ENCODE results near the gene FHL3.
A peak's percentile ranks its signal among the peaks of the same experiment; 100 is the strongest.

Gene FHL3

DNA sequence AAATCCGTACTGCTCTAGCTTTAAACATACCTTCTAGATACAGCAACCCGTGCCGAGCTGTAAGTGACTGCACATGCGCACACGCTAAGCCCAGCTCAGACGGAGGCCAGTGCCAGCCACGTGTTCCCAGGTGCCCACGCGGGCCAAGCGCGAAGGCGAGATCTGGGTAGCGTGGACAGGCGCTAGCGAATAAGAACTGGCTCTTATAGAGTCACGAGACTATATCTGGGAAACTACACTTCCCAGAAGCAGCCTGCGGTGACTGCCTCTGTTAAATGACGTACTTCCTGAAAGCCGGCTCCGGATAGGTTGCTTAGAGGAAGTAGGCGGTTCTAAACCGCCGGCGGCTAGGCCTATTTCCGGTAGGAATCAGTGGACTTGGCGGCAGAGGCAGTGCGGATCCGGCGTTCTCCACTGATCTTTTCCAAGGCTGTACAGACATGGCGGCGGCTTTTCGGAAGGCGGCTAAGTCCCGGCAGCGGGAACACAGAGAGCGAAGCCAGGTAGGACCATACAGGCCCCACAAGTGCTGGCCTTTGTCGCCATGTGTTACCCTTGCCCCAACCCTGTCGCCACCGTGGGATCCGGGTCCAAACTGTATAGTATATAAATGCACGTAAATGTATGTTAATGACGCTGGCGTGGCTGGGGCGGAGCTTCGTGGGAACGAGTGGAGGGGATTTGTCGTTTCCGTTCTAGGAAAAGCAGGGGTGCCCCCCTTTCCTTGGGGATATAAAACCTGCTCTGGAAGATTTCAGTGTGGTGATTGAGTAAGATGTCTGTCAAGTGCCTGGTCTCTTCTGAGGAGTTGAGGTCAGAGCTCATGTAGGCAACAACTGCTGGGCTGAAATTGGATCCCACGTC lies 7.3 kb upstream of the FHL3 start, which contains the start of gene UTP11:
UTP11 (plus strand) TSS at position 372 of the 864 bp plus-strand sequence; CDS start at position 441, 69 bp downstream.
- Histone ChIP-seq H3K27me3 (replicated peaks) (no peaks in the 10 kb centered on the region), H3K4me3 (ENCODE audit: low read depth, low read length) (peak within 1 kb of the TSS; percentile 92), H3K36me3 (replicated peaks) (peaks cover 12% of the 10 kb centered on the region), H3K27ac (peak within 1 kb of the TSS; percentile 94)
- in situ Hi-C loops (cut with HindIII; ENCODE audit: low pct_ligation_motif_present, low sequenced_read_pairs) = no loop called here
- peak; percentile 99 for DNase-seq
- TF ChIP-seq, protein P1, sequence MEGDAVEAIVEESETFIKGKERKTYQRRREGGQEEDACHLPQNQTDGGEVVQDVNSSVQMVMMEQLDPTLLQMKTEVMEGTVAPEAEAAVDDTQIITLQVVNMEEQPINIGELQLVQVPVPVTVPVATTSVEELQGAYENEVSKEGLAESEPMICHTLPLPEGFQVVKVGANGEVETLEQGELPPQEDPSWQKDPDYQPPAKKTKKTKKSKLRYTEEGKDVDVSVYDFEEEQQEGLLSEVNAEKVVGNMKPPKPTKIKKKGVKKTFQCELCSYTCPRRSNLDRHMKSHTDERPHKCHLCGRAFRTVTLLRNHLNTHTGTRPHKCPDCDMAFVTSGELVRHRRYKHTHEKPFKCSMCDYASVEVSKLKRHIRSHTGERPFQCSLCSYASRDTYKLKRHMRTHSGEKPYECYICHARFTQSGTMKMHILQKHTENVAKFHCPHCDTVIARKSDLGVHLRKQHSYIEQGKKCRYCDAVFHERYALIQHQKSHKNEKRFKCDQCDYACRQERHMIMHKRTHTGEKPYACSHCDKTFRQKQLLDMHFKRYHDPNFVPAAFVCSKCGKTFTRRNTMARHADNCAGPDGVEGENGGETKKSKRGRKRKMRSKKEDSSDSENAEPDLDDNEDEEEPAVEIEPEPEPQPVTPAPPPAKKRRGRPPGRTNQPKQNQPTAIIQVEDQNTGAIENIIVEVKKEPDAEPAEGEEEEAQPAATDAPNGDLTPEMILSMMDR (IDR thresholded peaks at IDR 0.05; ENCODE audit: low read depth, low read length, missing control alignments) = no peak

DNA sequence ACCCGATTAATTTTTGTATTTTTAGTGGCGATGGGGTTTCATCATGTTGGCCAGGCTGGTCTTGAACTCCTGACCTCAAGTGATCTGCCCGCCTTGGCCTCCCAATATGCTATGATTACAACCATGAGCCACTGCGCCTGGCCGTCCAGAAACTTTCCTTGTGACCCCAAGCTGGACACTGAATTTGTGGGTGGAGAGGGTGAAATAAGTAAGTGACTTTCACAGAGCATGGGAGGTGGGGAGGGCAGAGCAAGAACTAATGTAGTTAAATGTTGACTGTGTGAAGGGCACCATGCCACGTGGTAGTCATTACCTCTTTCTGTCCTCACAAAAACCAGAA lies 4.5 kb upstream of the FHL3 start:
- TF ChIP-seq, protein P1 (IDR thresholded peaks at IDR 0.05; ENCODE audit: low read depth, low read length, missing control alignments) = no peak
- in situ Hi-C loops (cut with HindIII; ENCODE audit: low pct_ligation_motif_present, low sequenced_read_pairs) = no loop called here
- no peaks in the 10 kb centered on the region for H3K27me3 ChIP-seq (replicated peaks)
- no peak for DNase-seq
- no peaks in the 10 kb centered on the region for H3K36me3 ChIP-seq (replicated peaks)
- peak overlapping the region; percentile 61 for H3K27ac ChIP-seq
- no peak overlapping the region for H3K4me3 ChIP-seq (ENCODE audit: low read depth, low read length)

DNA sequence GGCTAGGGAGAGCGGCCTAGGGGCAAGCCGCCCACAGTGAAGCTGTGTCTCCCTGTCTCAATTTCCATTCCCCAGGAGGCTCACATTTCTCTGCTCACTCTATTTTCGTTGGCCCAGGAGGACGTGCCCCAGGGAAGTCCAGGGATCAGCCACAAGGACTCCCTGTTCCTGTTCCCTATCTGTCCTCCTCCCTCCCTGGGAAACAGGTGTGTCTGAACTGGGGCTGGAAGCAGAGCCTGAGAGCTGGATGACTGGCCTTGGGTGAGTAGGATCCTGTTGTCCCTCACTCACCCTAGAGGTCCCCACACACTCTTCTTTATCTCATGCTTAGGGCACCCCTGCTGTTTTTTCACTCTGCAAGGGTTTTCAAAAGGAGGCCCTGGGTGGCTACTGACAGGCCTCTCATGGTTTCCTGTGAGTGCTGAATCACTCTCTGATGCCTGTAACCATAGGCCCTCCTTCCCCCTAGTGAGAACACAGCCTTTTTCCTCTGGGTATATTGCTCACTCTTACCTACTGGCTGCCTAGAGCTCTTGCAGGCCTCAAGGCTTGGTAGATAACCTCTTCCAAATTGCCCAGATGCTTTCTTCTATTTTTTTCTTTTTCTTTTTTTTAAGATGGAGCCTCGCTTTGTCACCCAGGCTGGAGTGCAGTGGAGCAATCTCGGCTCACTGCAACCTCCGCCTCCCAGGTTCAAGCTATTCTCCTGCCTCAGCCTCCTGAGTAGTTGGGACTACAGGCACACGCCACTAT lies 4.0 kb upstream of the FHL3 start:
- TF ChIP-seq, protein P1 (IDR thresholded peaks at IDR 0.05; ENCODE audit: low read depth, low read length, missing control alignments) = peak; percentile 42
- peak overlapping the region; percentile 61 for H3K27ac ChIP-seq
- DNase-seq = peak; percentile 93

DNA sequence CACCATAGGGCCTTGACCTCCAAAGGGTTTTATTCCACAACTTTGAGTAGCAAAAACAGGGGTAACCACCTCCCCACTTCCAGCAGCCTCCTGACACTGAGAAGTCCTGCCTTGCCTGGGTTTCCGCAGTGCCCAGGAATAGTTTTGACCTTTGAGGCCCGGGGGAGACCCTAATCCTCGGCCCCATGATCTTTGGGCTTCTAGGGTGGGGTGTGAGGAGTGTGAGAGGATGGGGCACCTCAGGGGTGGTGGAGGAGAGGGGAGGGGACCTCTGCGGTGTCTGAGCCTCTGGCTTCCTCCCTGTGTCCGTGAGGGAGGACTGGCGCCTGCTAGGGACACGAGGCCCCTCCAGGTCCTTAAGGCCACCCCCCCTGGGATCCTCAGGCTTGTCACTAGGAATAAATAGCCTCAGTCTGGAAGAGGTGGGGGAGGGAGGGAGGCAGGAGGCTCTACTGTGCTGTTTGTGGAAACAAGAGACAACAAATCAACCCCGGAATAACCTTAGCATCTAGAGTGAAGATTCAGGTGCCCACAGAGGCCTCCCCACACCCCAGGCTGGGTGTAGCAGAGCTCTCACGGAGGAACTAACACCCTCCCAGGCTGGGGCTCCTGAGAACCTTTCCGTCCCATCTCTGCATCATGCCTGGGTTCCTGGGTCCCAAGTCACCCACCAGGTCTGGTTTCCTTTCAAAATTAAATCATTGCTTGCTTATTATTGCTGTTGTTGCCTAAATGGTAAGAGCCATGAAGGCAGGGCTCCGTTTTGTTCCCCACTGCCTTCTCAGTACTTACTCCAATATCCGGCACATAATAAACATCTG lies 904 bp upstream of the FHL3 start:
- H3K4me3 ChIP-seq (ENCODE audit: low read depth, low read length) = peak overlapping the region; percentile 95
- TF ChIP-seq, protein P1 (IDR thresholded peaks at IDR 0.05; ENCODE audit: low read depth, low read length, missing control alignments) = no peak
- DNase-seq = no peak
- H3K27ac ChIP-seq = no peak overlapping the region
- no peaks in the 10 kb centered on the region for H3K27me3 ChIP-seq (replicated peaks)
- H3K36me3 ChIP-seq (replicated peaks) = peaks cover 3% of the 10 kb centered on the region
- in situ Hi-C loops (cut with HindIII; ENCODE audit: low pct_ligation_motif_present, low sequenced_read_pairs) = no loop called here

More for the DNA sequence above, 4.0 kb upstream of the FHL3 start:
- Histone ChIP-seq H3K4me3 (ENCODE audit: low read depth, low read length) (no peak overlapping the region), H3K27me3 (replicated peaks) (no peaks in the 10 kb centered on the region), H3K36me3 (replicated peaks) (no peaks in the 10 kb centered on the region)
- in situ Hi-C loops (cut with HindIII; ENCODE audit: low pct_ligation_motif_present, low sequenced_read_pairs) = no loop called here

DNA sequence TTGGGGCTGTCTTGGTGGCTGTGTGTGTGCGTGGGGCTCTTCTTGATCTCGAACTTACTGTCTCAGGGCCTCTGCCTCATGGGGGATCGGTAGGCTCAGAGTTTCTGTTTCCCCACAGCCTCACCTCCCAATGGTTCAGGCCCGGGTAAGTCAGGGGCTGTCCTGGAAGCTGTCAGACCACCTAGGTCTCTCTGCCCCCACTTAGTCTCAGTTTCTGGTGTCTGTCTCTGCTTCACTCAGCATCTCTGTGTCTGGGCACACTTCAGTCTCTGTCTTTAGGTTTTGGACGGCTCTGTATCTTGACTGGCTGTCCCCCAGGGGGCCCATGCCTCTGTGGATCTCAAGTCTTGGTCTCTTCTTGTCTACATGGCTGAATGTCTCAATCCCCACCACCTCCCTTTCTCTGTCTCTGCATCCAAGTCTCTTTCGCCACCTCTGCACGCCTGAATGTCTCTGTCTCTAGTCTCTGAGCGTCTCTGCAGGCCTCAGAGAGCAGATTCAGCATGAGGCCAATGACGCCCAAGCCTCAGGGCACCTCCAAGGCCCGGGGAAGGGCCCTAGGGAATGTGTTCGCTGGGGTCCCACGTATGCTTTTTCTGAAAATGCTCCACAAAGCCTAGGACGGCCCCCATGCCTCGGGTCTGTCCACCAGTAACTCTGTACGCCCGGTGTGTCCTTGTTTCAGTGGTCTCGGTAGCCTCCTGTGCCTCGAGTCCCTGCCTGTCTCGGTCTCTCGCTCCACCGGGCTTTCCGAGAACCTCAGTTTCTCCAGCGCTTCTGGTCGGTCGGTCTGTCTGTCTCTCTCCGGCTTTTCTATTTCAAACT lies 818 bp downstream of the FHL3 start:
- Histone ChIP-seq H3K36me3 (replicated peaks) (peaks cover 3% of the 10 kb centered on the region), H3K27me3 (replicated peaks) (no peaks in the 10 kb centered on the region), H3K27ac (peak overlapping the region; percentile 18), H3K4me3 (ENCODE audit: low read depth, low read length) (peak overlapping the region; percentile 95)
- TF ChIP-seq, protein P1 (IDR thresholded peaks at IDR 0.05; ENCODE audit: low read depth, low read length, missing control alignments) = peak; percentile 31
- in situ Hi-C loops (cut with HindIII; ENCODE audit: low pct_ligation_motif_present, low sequenced_read_pairs) = no loop called here
- DNase-seq = no peak
